ENCODE results near the gene LRG1. TPM values are rescaled to one million over a fixed set of nuclear protein-coding genes. Genes with fewer than 3 reads are reported as not detected.

Gene LRG1
- total and polyA plus RNA-seq, 3 experiments from 2014 or later: 0.06 TPM; not detected in 2

GRCh38 chr19:4552525-4552819, 12.6 kb upstream of the LRG1 start:
- no peaks in the 10 kb centered on the region for H3K36me3 Mint-ChIP-seq
- no peak for DNase-seq
- H3K4me3 Mint-ChIP-seq: no peak overlapping the region
- Histone ChIP-seq H3K4me1 (ENCODE audit: insufficient read depth, low read length) (no peaks in the 10 kb centered on the region), H3K27me3 (ENCODE audit: insufficient read depth, low read length, poor library complexity, severe bottlenecking) (no peaks in the 10 kb centered on the region), H3K4me3 (ENCODE audit: low read length) (no peak overlapping the region), H3K27ac (ENCODE audit: low read depth, low read length) (no peak overlapping the region), H3K9me3 (ENCODE audit: low read length) (no peaks in the 10 kb centered on the region), H3K36me3 (ENCODE audit: insufficient read depth, low read length) (no peaks in the 10 kb centered on the region)
- peaks cover 5 to 22% of the 10 kb centered on the region in 2 donors for H3K27me3 Mint-ChIP-seq
- no peaks in the 10 kb centered on the region for H3K4me1 Mint-ChIP-seq
- peaks cover 0 to 1% (median 0%) of the 10 kb centered on the region in 5 donors for H3K9me3 Mint-ChIP-seq
- ChIA-PET POLR2A (no interaction called here), CTCF (no interaction called here)
- H3K27ac Mint-ChIP-seq: no peak overlapping the region

- peaks cover 0 to 1% (median 0%) of the 10 kb centered on the region in 5 donors for H3K9me3 Mint-ChIP-seq
- H3K27ac ChIP-seq (ENCODE audit: low read depth, low read length): no peak overlapping the region
- H3K36me3 ChIP-seq (ENCODE audit: insufficient read depth, low read length): no peaks in the 10 kb centered on the region
- no peak overlapping the region for H3K4me3 Mint-ChIP-seq
- no peak overlapping the region for H3K27ac Mint-ChIP-seq
- H3K36me3 Mint-ChIP-seq: no peaks in the 10 kb centered on the region
- H3K27me3 Mint-ChIP-seq: peaks cover 5 to 23% of the 10 kb centered on the region in 2 donors
- no peaks in the 10 kb centered on the region for H3K27me3 ChIP-seq (ENCODE audit: insufficient read depth, low read length, poor library complexity, severe bottlenecking)
- no peak for DNase-seq
- H3K4me1 Mint-ChIP-seq: no peaks in the 10 kb centered on the region
- ChIA-PET CTCF (no interaction called here), POLR2A (no interaction called here)
- H3K9me3 ChIP-seq (ENCODE audit: low read length): no peaks in the 10 kb centered on the region
- no peaks in the 10 kb centered on the region for H3K4me1 ChIP-seq (ENCODE audit: insufficient read depth, low read length)
- no peak overlapping the region for H3K4me3 ChIP-seq (ENCODE audit: low read length)
These were observed 10.7 kb upstream of the LRG1 start for GRCh38 chr19:4550479-4551050.

DNA sequence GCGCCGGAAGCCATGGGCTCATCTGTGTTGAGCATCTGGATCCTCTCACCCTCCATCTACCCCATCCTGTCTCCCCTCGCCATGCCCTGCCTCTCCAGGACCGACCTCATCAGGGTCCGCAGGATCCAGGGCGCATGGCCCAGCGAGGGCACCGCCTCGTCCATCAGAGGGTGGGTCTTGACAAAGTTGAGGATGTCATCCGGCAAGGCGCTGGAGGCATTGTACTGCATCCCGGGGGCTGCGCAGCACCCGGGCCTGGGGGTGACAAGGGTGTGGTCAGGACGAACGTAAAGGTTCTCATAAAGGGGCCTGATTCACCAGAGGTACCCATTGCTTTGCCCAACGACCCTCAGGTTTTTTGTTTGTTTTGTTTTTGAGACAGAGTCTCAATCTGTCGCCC, 10.2 kb upstream of the LRG1 start:
- H3K36me3 ChIP-seq (ENCODE audit: insufficient read depth, low read length): no peaks in the 10 kb centered on the region
- H3K27me3 Mint-ChIP-seq: peaks cover 5 to 24% of the 10 kb centered on the region in 2 donors
- H3K27ac ChIP-seq (ENCODE audit: low read depth, low read length): no peak overlapping the region
- H3K4me1 ChIP-seq (ENCODE audit: insufficient read depth, low read length): no peaks in the 10 kb centered on the region
- H3K27me3 ChIP-seq (ENCODE audit: insufficient read depth, low read length, poor library complexity, severe bottlenecking): no peaks in the 10 kb centered on the region
- H3K36me3 Mint-ChIP-seq: no peaks in the 10 kb centered on the region
- POLR2A ChIA-PET: no interaction called here
- no peaks in the 10 kb centered on the region for H3K4me1 Mint-ChIP-seq
- peak overlapping the region in 1 of 8 donors; percentile 43 for H3K27ac Mint-ChIP-seq
- DNase-seq: no peak
- H3K9me3 Mint-ChIP-seq: peaks cover 0 to 1% (median 0%) of the 10 kb centered on the region in 5 donors
- H3K4me3 Mint-ChIP-seq: no peak overlapping the region
- CTCF ChIA-PET: no interaction called here
- no peaks in the 10 kb centered on the region for H3K9me3 ChIP-seq (ENCODE audit: low read length)
- no peak overlapping the region for H3K4me3 ChIP-seq (ENCODE audit: low read length)

GRCh38 chr19:4548238-4548584, 8.4 kb upstream of the LRG1 start:
- ChIA-PET CTCF (no interaction called here), POLR2A (no interaction called here)
- H3K4me1 ChIP-seq (ENCODE audit: insufficient read depth, low read length): no peaks in the 10 kb centered on the region
- no peaks in the 10 kb centered on the region for H3K27me3 ChIP-seq (ENCODE audit: insufficient read depth, low read length, poor library complexity, severe bottlenecking)
- H3K9me3 ChIP-seq (ENCODE audit: low read length): no peaks in the 10 kb centered on the region
- H3K4me1 Mint-ChIP-seq: no peaks in the 10 kb centered on the region
- H3K27ac Mint-ChIP-seq: no peak overlapping the region
- H3K9me3 Mint-ChIP-seq: peaks cover 0 to 1% (median 0%) of the 10 kb centered on the region in 5 donors
- no peaks in the 10 kb centered on the region for H3K36me3 ChIP-seq (ENCODE audit: insufficient read depth, low read length)
- DNase-seq: no peak
- no peak overlapping the region for H3K27ac ChIP-seq (ENCODE audit: low read depth, low read length)
- H3K27me3 Mint-ChIP-seq: peaks cover 5 to 21% of the 10 kb centered on the region in 2 donors
- H3K4me3 Mint-ChIP-seq: no peak overlapping the region
- H3K36me3 Mint-ChIP-seq: no peaks in the 10 kb centered on the region
- H3K4me3 ChIP-seq (ENCODE audit: low read length): no peak overlapping the region

GRCh38 chr19:4547303-4548237, 7.7 kb upstream of the LRG1 start:
- H3K4me3 Mint-ChIP-seq: no peak overlapping the region
- H3K4me3 ChIP-seq (ENCODE audit: low read length): no peak overlapping the region
- no peaks in the 10 kb centered on the region for H3K4me1 Mint-ChIP-seq
- POLR2A ChIA-PET: no interaction called here
- no peak overlapping the region for H3K27ac Mint-ChIP-seq
- H3K27me3 ChIP-seq (ENCODE audit: insufficient read depth, low read length, poor library complexity, severe bottlenecking): no peaks in the 10 kb centered on the region
- H3K36me3 ChIP-seq (ENCODE audit: insufficient read depth, low read length): no peaks in the 10 kb centered on the region
- no peaks in the 10 kb centered on the region for H3K4me1 ChIP-seq (ENCODE audit: insufficient read depth, low read length)
- H3K27ac ChIP-seq (ENCODE audit: low read depth, low read length): no peak overlapping the region
- H3K27me3 Mint-ChIP-seq: peaks cover 0 to 15% of the 10 kb centered on the region in 2 donors
- CTCF ChIA-PET: no interaction called here
- no peaks in the 10 kb centered on the region for H3K9me3 ChIP-seq (ENCODE audit: low read length)
- DNase-seq: no peak
- H3K36me3 Mint-ChIP-seq: no peaks in the 10 kb centered on the region
- peaks cover 0 to 1% (median 0%) of the 10 kb centered on the region in 5 donors for H3K9me3 Mint-ChIP-seq

- H3K36me3 Mint-ChIP-seq: no peaks in the 10 kb centered on the region
- ChIA-PET POLR2A (no interaction called here), CTCF (no interaction called here)
- peaks cover 0 to 4% (median 0%) of the 10 kb centered on the region in 5 donors for H3K9me3 Mint-ChIP-seq
- no peak for DNase-seq
- H3K27me3 ChIP-seq (ENCODE audit: insufficient read depth, low read length, poor library complexity, severe bottlenecking): no peaks in the 10 kb centered on the region
- H3K27ac Mint-ChIP-seq: no peak overlapping the region
- no peaks in the 10 kb centered on the region for H3K4me1 ChIP-seq (ENCODE audit: insufficient read depth, low read length)
- no peak overlapping the region for H3K4me3 Mint-ChIP-seq
- H3K36me3 ChIP-seq (ENCODE audit: insufficient read depth, low read length): no peaks in the 10 kb centered on the region
- H3K9me3 ChIP-seq (ENCODE audit: low read length): no peaks in the 10 kb centered on the region
- H3K27ac ChIP-seq (ENCODE audit: low read depth, low read length): no peak overlapping the region
- H3K4me1 Mint-ChIP-seq: peaks cover 0 to 5% (median 0%) of the 10 kb centered on the region in 3 donors
- H3K27me3 Mint-ChIP-seq: peaks cover 7 to 18% of the 10 kb centered on the region in 2 donors
- no peak overlapping the region for H3K4me3 ChIP-seq (ENCODE audit: low read length)
These were observed 4.2 kb upstream of the LRG1 start for GRCh38 chr19:4543842-4544647.

DNA sequence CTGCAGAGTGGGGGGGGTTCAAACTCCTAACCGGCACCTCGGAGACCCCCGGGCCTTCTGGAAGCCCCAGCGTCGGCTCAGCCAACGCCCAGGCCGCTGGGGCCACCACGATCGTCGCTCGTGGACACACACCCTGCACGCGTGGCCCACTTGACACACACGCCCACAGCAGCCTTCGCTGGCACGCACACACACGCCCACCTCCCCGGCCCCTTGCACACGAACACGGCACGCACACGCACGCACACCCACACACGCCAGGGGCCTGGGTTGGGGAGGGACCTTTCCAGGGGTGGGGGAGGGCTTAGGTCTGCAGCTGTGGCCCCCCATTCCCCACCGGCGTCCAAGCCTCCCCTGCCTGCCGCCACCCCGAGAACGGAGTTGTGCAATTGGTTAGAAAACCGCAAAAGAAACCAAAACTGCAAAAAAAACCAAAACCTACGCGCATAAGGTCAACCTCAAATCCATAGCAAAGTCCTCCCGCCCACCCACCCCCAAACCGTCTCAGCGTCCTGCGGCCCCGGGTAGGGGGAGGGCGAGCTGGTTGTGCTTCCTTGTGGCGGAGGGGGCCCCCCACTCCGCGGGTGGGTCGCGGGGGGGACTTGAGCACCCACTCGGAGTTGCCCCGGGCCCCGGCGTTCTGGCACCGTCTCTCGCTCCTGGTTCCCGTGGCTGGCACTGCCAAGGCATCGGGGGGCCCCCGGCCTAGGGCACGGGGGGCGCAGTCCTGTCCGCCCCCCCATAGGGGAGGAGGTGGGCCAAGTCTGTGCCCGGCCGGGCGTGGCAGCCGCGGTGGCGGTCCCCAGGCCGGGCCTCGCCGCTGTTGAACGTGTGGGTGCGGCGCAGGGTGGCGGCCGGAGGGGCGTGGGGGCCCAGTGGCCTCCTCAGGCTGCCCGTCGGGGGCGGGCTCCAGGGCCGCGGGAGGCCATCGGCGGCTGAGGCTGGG, 3.3 kb upstream of the LRG1 start:
- POLR2A ChIA-PET: no interaction called here
- CTCF ChIA-PET: no interaction called here
- Mint-ChIP-seq H3K9me3 (peaks cover 0 to 4% (median 0%) of the 10 kb centered on the region in 5 donors), H3K4me3 (no peak overlapping the region), H3K36me3 (no peaks in the 10 kb centered on the region), H3K27ac (no peak overlapping the region), H3K4me1 (peaks cover 0 to 5% (median 0%) of the 10 kb centered on the region in 3 donors), H3K27me3 (peaks cover 7 to 22% of the 10 kb centered on the region in 2 donors)
- no peak for DNase-seq
- H3K4me3 ChIP-seq (ENCODE audit: low read length): no peak overlapping the region
- no peaks in the 10 kb centered on the region for H3K9me3 ChIP-seq (ENCODE audit: low read length)
- no peaks in the 10 kb centered on the region for H3K27me3 ChIP-seq (ENCODE audit: insufficient read depth, low read length, poor library complexity, severe bottlenecking)
- no peaks in the 10 kb centered on the region for H3K36me3 ChIP-seq (ENCODE audit: insufficient read depth, low read length)
- H3K27ac ChIP-seq (ENCODE audit: low read depth, low read length): no peak overlapping the region
- no peaks in the 10 kb centered on the region for H3K4me1 ChIP-seq (ENCODE audit: insufficient read depth, low read length)
